Fibroblast of lung (primary cell): ENCODE results near the gene GREB1. TPM values are rescaled to one million over a fixed set of nuclear protein-coding genes. Genes with fewer than 3 reads are reported as not detected.

ENCODE experiments used
- DNase-seq, 2 donors: peaks; one replicate each; pipeline versions ENCODE4 v3.0.0 to v3.0.0-alpha.2; 2010; ENCODE audit warnings: low read depth in 2 of 2
- H2AFZ ChIP-seq: 2 replicates; pipeline ENCODE4 v1.5.1; 2012; ENCODE audit warnings: low read length, control low read depth, inconsistent platforms
- H3K27ac ChIP-seq: 2 replicates; pipeline ENCODE4 v1.5.1; 2011; ENCODE audit warnings: low read length, control low read depth; ENCODE audit not compliant: insufficient read depth
- H3K27me3 ChIP-seq: 2 replicates; pipeline ENCODE4 v1.5.1; 2011; ENCODE audit warnings: mild to moderate bottlenecking, low read length; ENCODE audit not compliant: control insufficient read depth, insufficient read depth
- H3K36me3 ChIP-seq: 2 replicates; pipeline ENCODE4 v1.5.1; 2011; ENCODE audit warnings: low read length; ENCODE audit not compliant: control insufficient read depth, insufficient read depth
- H3K4me1 ChIP-seq: 2 replicates; pipeline ENCODE4 v1.5.1; 2011; ENCODE audit warnings: low read length; ENCODE audit not compliant: control insufficient read depth, insufficient read depth; ENCODE audit errors: extremely low read depth
- H3K4me2 ChIP-seq: 2 replicates; pipeline ENCODE4 v1.5.1; 2011; ENCODE audit warnings: low read length, control low read depth; ENCODE audit not compliant: insufficient read depth; ENCODE audit errors: extremely low read depth
- H3K4me3 ChIP-seq, 4 experiments: fragments of 200-600 bp in 1 of 4; sonication (generic) in 1 of 4; replicated peaks in 1 of 4; 2 replicates each; pipeline ENCODE4 v1.5.1; 2011 to 2016; ENCODE audit warnings: low read length in 4 of 4, low read depth in 3 of 4, mild to moderate bottlenecking in 3 of 4, control low read depth in 2 of 4, inconsistent platforms in 1 of 4, mixed read lengths in 1 of 4; ENCODE audit not compliant: insufficient read depth in 1 of 4; ENCODE audit errors: control extremely low read depth in 1 of 4
- H3K79me2 ChIP-seq: 2 replicates; pipeline ENCODE4 v1.5.1; 2012; ENCODE audit warnings: mild to moderate bottlenecking, low read length, inconsistent platforms; ENCODE audit not compliant: control insufficient read depth, insufficient read depth
- H3K9ac ChIP-seq: 2 replicates; pipeline ENCODE4 v1.5.1; 2011; ENCODE audit warnings: mild to moderate bottlenecking, low read length, control low read depth; ENCODE audit not compliant: insufficient read depth
- H3K9me3 ChIP-seq: 2 replicates; pipeline ENCODE4 v1.5.1; 2012; ENCODE audit warnings: low read depth, low read length; ENCODE audit not compliant: control insufficient read depth, insufficient read depth
- H4K20me1 ChIP-seq: 2 replicates; pipeline ENCODE4 v1.5.1; 2011; ENCODE audit warnings: low read length; ENCODE audit not compliant: control insufficient read depth, insufficient read depth; ENCODE audit errors: extremely low read depth
- EZH2 ChIP-seq: IDR thresholded peaks from 2 replicates; pipeline ENCODE4 v1.5.1; 2012; ENCODE audit warnings: low read length, control low read depth, mild to moderate bottlenecking; ENCODE audit errors: missing control alignments
- polyA plus RNA-seq, 2 donors: library from polyadenylated mRNA; depleted of rRNA in 1 of 2; stranded (reverse) in 1 of 2; unstranded in 1 of 2; fragments of >200 nt; gene quantifications; 2 replicates each; pipeline ENCODE4 v1.2.1, GENCODE V29; 2011 to 2012; ENCODE audit warnings: missing spikeins in 1 of 2
- total RNA-seq: library from RNA; depleted of rRNA; stranded (reverse); fragments of >200 nt; gene quantifications from 2 replicates; pipeline ENCODE4 v1.2.1, GENCODE V29; 2014
- TF ChIP-seq, protein P1 (sequence below), 2 donors: IDR thresholded peaks in 1 of 2; conservative IDR thresholded peaks in 1 of 2; 1 replicate in 1 of 2; 2 replicates in 1 of 2; pipeline ENCODE4 v1.5.1; 2011 to 2012; ENCODE audit warnings: low read length in 2 of 2, control low read depth in 1 of 2, inconsistent platforms in 1 of 2, low read depth in 1 of 2, mild to moderate bottlenecking in 1 of 2

Gene GREB1
- total and polyA plus RNA-seq, 2 donors (not counting 1 experiment from before 2014, with no cell fraction given) = 0.06 to 2.0 TPM

DNA sequence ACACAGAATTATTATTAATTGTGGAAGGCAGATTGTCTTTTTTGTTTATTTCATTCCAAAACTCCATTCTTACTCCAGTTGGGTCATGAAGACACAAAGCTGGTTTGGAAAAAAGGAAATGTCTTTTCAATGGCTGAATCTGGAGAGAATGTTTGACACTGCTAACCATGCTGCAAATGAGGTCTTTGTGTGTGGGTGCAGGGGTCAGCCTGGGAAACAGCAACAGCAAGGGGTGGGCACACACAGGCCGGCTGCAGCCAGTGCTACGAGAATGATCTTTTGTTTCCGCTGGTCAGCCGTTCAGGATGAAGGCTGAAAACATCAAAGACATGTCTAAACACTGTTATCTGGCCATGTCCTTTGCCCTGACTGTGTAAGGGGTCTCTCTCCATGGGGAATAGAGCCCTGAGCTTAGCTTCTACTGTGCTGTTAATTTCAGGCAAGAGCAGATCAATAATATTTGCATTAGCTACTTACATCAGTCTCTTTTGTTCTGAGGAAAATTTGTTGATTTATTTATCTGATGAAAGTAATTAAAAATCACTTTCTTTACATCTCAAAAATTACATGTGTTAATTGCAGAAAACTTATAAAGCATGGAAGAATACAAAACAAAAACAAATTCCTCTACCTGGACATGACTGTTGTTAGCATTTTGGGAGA is 34.6 kb upstream of the GREB1 start:
- H3K4me2 ChIP-seq = no peak overlapping the region
- H3K4me1 ChIP-seq = no peaks in the 10 kb centered on the region
- no peaks in the 10 kb centered on the region for H3K9me3 ChIP-seq
- no peaks in the 10 kb centered on the region for H4K20me1 ChIP-seq
- H3K27ac ChIP-seq = no peak overlapping the region
- no peak for DNase-seq
- TF ChIP-seq EZH2 = no peak
- TF ChIP-seq, protein P1, sequence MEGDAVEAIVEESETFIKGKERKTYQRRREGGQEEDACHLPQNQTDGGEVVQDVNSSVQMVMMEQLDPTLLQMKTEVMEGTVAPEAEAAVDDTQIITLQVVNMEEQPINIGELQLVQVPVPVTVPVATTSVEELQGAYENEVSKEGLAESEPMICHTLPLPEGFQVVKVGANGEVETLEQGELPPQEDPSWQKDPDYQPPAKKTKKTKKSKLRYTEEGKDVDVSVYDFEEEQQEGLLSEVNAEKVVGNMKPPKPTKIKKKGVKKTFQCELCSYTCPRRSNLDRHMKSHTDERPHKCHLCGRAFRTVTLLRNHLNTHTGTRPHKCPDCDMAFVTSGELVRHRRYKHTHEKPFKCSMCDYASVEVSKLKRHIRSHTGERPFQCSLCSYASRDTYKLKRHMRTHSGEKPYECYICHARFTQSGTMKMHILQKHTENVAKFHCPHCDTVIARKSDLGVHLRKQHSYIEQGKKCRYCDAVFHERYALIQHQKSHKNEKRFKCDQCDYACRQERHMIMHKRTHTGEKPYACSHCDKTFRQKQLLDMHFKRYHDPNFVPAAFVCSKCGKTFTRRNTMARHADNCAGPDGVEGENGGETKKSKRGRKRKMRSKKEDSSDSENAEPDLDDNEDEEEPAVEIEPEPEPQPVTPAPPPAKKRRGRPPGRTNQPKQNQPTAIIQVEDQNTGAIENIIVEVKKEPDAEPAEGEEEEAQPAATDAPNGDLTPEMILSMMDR (conservative IDR thresholded peaks at IDR 0.05 in 1 of 2, IDR thresholded peaks at IDR 0.05 in 1 of 2; ENCODE audit: low read depth in 1 of 2, low read length in 2 of 2) = no peak
- no peaks in the 10 kb centered on the region for H3K27me3 ChIP-seq
- H3K36me3 ChIP-seq = no peaks in the 10 kb centered on the region
- no peak overlapping the region for H2AFZ ChIP-seq
- no peak overlapping the region for H3K9ac ChIP-seq
- H3K79me2 ChIP-seq = no peaks in the 10 kb centered on the region
- no peak overlapping the region for H3K4me3 ChIP-seq

DNA sequence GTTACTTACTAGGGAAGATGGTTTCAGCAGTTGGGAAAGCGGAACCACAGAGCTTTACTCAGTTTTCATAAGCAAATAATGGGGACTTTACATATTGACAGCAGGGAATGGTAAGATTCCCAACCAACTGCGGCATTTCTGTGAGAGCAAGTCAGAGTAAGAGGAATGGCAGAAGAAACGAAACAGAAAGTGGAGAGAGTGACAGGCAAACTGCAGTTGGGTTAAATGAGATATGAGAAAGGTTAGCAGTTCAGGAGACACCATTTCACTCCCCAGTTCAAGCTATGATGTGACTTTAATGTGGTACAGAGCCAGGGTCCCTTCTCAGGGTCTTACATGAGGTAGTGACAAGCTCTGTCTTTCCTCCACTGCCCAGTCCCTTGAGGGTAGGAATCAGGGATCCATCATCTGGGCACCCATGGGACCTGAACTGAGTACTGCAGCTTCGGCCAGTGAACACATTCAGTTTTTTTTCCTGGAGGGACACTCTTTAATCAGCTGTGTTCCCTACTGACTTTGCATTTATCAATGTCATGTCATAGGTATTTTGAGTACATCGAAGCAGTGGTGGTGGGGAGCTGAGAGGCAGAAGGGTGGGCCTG is 33.0 kb upstream of the GREB1 start:
- Histone ChIP-seq H2AFZ (no peak overlapping the region), H3K9ac (no peak overlapping the region), H3K79me2 (no peaks in the 10 kb centered on the region), H3K27ac (no peak overlapping the region), H3K4me1 (no peaks in the 10 kb centered on the region), H3K36me3 (no peaks in the 10 kb centered on the region), H4K20me1 (no peaks in the 10 kb centered on the region), H3K4me3 (no peak overlapping the region), H3K9me3 (no peaks in the 10 kb centered on the region), H3K4me2 (no peak overlapping the region), H3K27me3 (no peaks in the 10 kb centered on the region)
- DNase-seq = no peak
- TF ChIP-seq, protein P1 (conservative IDR thresholded peaks at IDR 0.05 in 1 of 2, IDR thresholded peaks at IDR 0.05 in 1 of 2; ENCODE audit: low read depth in 1 of 2, low read length in 2 of 2) = no peak
- no peak for TF ChIP-seq EZH2

DNA sequence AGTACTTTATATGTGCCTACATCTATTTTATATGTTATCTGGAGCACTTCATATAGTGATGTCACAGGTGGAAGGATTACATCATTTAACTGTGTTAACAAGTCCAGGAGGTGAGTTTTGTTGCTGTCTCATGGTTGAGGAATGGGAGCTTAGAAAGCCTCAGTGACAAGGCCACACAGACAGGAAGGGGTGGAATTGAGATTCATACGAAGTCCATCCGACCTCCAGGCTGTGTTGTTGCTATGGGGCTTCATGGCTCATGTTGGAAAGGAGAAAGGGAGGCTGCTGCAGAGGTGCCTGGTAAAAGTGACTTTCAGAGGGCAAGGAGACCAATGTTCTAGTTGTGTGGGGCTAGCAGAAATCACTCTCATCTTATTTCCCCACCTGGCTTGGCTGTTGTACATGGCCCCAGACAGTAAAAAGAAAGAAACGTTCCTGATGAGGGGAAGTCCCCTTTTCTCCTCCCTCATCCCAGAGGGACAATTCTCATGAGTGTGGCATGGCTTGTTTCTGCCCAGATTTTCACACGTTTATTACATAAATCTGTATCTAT is 31.0 kb upstream of the GREB1 start:
- H4K20me1 ChIP-seq = no peaks in the 10 kb centered on the region
- no peak for DNase-seq

More for the DNA sequence above, 31.0 kb upstream of the GREB1 start:
- Histone ChIP-seq H3K27ac (no peak overlapping the region), H2AFZ (no peak overlapping the region), H3K27me3 (no peaks in the 10 kb centered on the region), H3K36me3 (no peaks in the 10 kb centered on the region), H3K79me2 (no peaks in the 10 kb centered on the region), H3K9me3 (no peaks in the 10 kb centered on the region), H3K4me2 (no peak overlapping the region), H3K9ac (no peak overlapping the region), H3K4me3 (no peak overlapping the region), H3K4me1 (no peaks in the 10 kb centered on the region)
- TF ChIP-seq, protein P1 (conservative IDR thresholded peaks at IDR 0.05 in 1 of 2, IDR thresholded peaks at IDR 0.05 in 1 of 2; ENCODE audit: low read depth in 1 of 2, low read length in 2 of 2) = no peak
- TF ChIP-seq EZH2 = no peak
